T-cell (primary cell): ENCODE data around the gene BCAS3. TPM values are rescaled to one million over a fixed set of nuclear protein-coding genes. Genes with fewer than 3 reads are reported as not detected.

Experiments
- ATAC-seq, 4 experiments: fragments of 200-7000 bp in 3 of 4; fragments of 150-1000 bp in 1 of 4; cut with Tn5 transposase; replicated peaks in 1 of 4; 1 replicate in 3 of 4; 2 replicates in 1 of 4; pipeline ENCODE4 v1.10.0; 2021; ENCODE audit warnings: moderate library complexity in 3 of 4, mild to moderate bottlenecking in 2 of 4, moderate number of reproducible peaks in 1 of 4
- CTCF ChIA-PET, 2 donors: fragments of 300-600 bp; sonication (Branson Sonifier 250); formaldehyde crosslinking; loops; one replicate each; lab custom pipeline; 2022; ENCODE audit warnings: antibody characterized with exemption in 2 of 2; lab: Charles Lee
- POLR2A ChIA-PET, 2 donors: fragments of 300-600 bp; sonication (Branson Sonifier 250); formaldehyde crosslinking; loops; one replicate each; lab custom pipeline; 2022; ENCODE audit warnings: antibody characterized with exemption in 2 of 2; lab: Charles Lee
- DNase-seq, 35 experiments: peaks; one replicate each; pipeline versions ENCODE4 v3.0.0 to v3.0.0-alpha.2; 2013 to 2023
- H3K27ac ChIP-seq: one replicate; pipeline ENCODE4 v1.5.1; 2013; ENCODE audit warnings: low read length
- H3K27me3 ChIP-seq, 2 experiments: replicated peaks in 1 of 2; 1 replicate in 1 of 2; 2 replicates in 1 of 2; pipeline versions ENCODE4 v1.6.1 to v1.7.0; 2013; ENCODE audit warnings: low read length in 1 of 2, mixed read lengths in 1 of 2; ENCODE audit not compliant: control insufficient read depth in 2 of 2, insufficient read depth in 2 of 2; ENCODE audit errors: extremely low read depth in 1 of 2
- H3K36me3 ChIP-seq, 2 donors: 1 replicate in 1 of 2; 2 replicates in 1 of 2; pipeline versions ENCODE4 v1.6.1 to v1.7.0; 2013; ENCODE audit warnings: low read length in 1 of 2; ENCODE audit not compliant: control insufficient read depth in 2 of 2, insufficient read depth in 1 of 2; ENCODE audit errors: extremely low read depth in 1 of 2
- H3K4me1 ChIP-seq, 2 experiments: 1 replicate in 1 of 2; 2 replicates in 1 of 2; pipeline versions ENCODE4 v1.6.1 to v1.7.0; 2013; ENCODE audit warnings: low read length in 2 of 2, mixed read lengths in 1 of 2; ENCODE audit not compliant: insufficient read depth in 2 of 2, control insufficient read depth in 1 of 2; ENCODE audit errors: extremely low read depth in 1 of 2
- H3K4me3 ChIP-seq, 2 donors: 1 replicate in 1 of 2; 2 replicates in 1 of 2; pipeline versions ENCODE4 v1.5.1 to v1.7.0; 2013; ENCODE audit warnings: mild to moderate bottlenecking in 2 of 2, low read length in 1 of 2, moderate library complexity in 1 of 2; ENCODE audit not compliant: control insufficient read depth in 1 of 2; ENCODE audit errors: extremely low read depth in 1 of 2
- H3K9me3 ChIP-seq: 2 replicates; pipeline ENCODE4 v1.7.0; 2013
- H3K27ac Mint-ChIP-seq, 2 donors: one replicate each; pipeline ENCODE4 v1.8.0; 2020 to 2021; ENCODE audit warnings: mild to moderate bottlenecking in 2 of 2, mixed read lengths in 2 of 2
- H3K27me3 Mint-ChIP-seq, 2 donors: one replicate each; pipeline ENCODE4 v1.8.0; 2021 to 2022; ENCODE audit warnings: mixed read lengths in 2 of 2
- H3K36me3 Mint-ChIP-seq: one replicate; pipeline ENCODE4 v1.8.0; 2021; ENCODE audit warnings: mixed read lengths
- H3K4me1 Mint-ChIP-seq, 3 donors: one replicate each; pipeline ENCODE4 v1.8.0; 2020 to 2022; ENCODE audit warnings: mixed read lengths in 3 of 3, mild to moderate bottlenecking in 1 of 3
- H3K4me3 Mint-ChIP-seq, 3 donors: one replicate each; pipeline ENCODE4 v1.8.0; 2020 to 2022; ENCODE audit warnings: mild to moderate bottlenecking in 3 of 3, mixed read lengths in 3 of 3, moderate library complexity in 3 of 3
- H3K9me3 Mint-ChIP-seq, 3 donors: one replicate each; pipeline ENCODE4 v1.8.0; 2020 to 2022; ENCODE audit warnings: mixed read lengths in 3 of 3
- WGBS: methylation state at CpG from one replicate; pipeline ENCODE4 v1.1.5; 2013; ENCODE audit warnings: missing lambda C conversion rate; ENCODE audit not compliant: insufficient coverage; 5-methylcytosine and 5-hydroxymethylcytosine counted together
- total RNA-seq, 35 experiments: library from RNA in 6 of 35; stranded (reverse) in 6 of 35; fragments of 120-200 nt in 1 of 35; gene quantifications; one replicate each; pipeline versions ENCODE4 v1.2.1 to v1.2.4 and lab custom pipeline; 2013 to 2026

BCAS3 gene
- total RNA-seq, 5 donors from 2014 or later (not counting 1 experiment from before 2014, with no cell fraction given) = 33.8 to 57.8 (median 38.1) TPM

DNA sequence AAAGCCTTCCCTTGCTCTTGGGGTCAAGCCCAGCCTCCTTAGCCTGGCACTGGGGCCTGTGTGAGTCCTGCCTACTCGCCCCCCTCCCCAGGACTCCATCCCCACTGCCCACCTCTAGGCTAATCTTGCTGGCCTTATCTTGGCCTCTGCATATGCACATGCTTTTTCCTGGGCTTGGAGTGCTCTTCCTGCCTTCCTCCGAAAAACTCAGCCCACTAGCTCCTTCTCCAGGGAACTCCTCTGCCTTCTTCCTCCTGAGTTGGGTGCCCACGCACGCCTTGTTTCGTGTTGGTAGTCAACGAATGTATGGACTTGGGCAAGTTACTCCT lies 738.5 kb downstream of the BCAS3 start:
- Mint-ChIP-seq H3K4me3 (no peak overlapping the region), H3K9me3 (no peaks in the 10 kb centered on the region), H3K36me3 (no peaks in the 10 kb centered on the region), H3K27ac (peak overlapping the region in 1 of 2 donors; percentile 59), H3K4me1 (peaks cover 0 to 6% (median 0%) of the 10 kb centered on the region in 3 donors), H3K27me3 (peaks cover 22 to 40% of the 10 kb centered on the region in 2 donors)
- no peaks in the 10 kb centered on the region for H3K9me3 ChIP-seq
- CTCF ChIA-PET = interaction anchor here in 1 of 2 donors (0.7 kb wide), 1 partner anchor 371 kb away, joined by 3 read pairs; no protein-coding TSS in a partner anchor
- H3K4me3 ChIP-seq = no peak overlapping the region
- peaks cover 0 to 28% of the 10 kb centered on the region in 2 experiments for H3K4me1 ChIP-seq
- no peak for ATAC-seq
- POLR2A ChIA-PET = no interaction called here
- DNase-seq = no peak
- WGBS = 93% methylated on average over 6 of the region's 6 CpGs
- no peak overlapping the region for H3K27ac ChIP-seq
- H3K36me3 ChIP-seq = no peaks in the 10 kb centered on the region
- peaks cover 3 to 63% of the 10 kb centered on the region in 2 experiments for H3K27me3 ChIP-seq

DNA sequence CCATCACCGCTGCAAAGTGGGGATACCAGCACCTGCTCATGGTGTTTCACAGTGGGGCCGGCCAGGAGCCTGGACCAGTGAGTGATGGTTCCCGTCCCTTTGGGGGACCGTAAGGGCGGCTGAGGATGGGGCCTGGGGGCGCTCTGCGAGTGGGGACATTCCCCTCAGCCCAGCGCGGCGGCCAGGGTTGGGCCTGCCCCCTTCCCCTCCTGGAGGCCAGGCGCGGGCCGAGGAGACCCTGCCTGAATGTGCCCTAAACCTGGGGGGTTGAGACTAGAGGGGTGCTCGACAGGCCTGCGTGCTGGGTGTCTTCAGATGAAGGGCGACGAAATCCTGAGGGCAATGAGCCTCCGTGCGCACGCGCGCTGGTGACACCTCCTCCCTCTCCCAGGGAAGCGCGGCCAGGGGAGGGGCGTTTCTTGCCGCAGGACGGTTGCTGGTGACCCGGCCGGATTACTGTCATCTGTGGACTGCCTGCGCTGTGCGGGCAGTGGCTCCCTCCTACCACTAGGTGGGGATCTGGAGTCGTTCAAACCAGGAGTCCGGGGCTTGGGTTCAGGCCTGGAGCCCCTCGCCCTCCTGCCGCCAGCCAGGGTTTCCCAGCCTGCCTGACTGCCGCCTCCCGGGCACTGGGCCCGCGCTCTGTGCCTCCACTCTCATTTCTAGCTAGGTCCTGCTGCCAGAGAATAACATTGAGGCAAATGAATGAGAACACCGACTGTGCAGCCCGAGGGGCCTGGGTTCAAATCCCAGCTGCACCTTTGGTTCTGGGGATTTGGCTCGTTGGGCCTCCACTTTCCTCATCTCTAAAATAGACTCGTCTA lies 739.1 kb downstream of the BCAS3 start:
- no peak overlapping the region for H3K4me3 Mint-ChIP-seq
- no peaks in the 10 kb centered on the region for H3K9me3 ChIP-seq
- H3K36me3 ChIP-seq = no peaks in the 10 kb centered on the region
- peaks cover 3 to 61% of the 10 kb centered on the region in 2 experiments for H3K27me3 ChIP-seq
- no peak overlapping the region for H3K27ac Mint-ChIP-seq
- peaks cover 0 to 22% of the 10 kb centered on the region in 2 experiments for H3K4me1 ChIP-seq
- peak in 2 of 4 experiments; percentile 36 to 43 for ATAC-seq
- H3K27me3 Mint-ChIP-seq = peaks cover 28 to 46% of the 10 kb centered on the region in 2 donors
- CTCF ChIA-PET = interaction anchor here in 1 of 2 donors (0.5 kb wide), 1 partner anchor 445 kb away, joined by 8 read pairs; no protein-coding TSS in a partner anchor
- WGBS = 29% methylated on average over 30 of the region's 43 CpGs
- no peak overlapping the region for H3K27ac ChIP-seq
- DNase-seq = peak in 21 of 35 experiments; percentile 27 to 71 (median 42)
- POLR2A ChIA-PET = no interaction called here
- H3K36me3 Mint-ChIP-seq = no peaks in the 10 kb centered on the region
- H3K4me3 ChIP-seq = no peak overlapping the region
- peaks cover 0 to 6% (median 0%) of the 10 kb centered on the region in 3 donors for H3K4me1 Mint-ChIP-seq
- no peaks in the 10 kb centered on the region for H3K9me3 Mint-ChIP-seq

- peaks cover 0 to 4% (median 0%) of the 10 kb centered on the region in 3 donors for H3K4me1 Mint-ChIP-seq
- H3K4me3 Mint-ChIP-seq = no peak overlapping the region
- ATAC-seq (no peak), DNase-seq (no peak)
- Histone ChIP-seq H3K27me3 (peaks cover 6 to 46% of the 10 kb centered on the region in 2 experiments), H3K9me3 (no peaks in the 10 kb centered on the region), H3K27ac (no peak overlapping the region), H3K36me3 (no peaks in the 10 kb centered on the region), H3K4me3 (no peak overlapping the region), H3K4me1 (peaks cover 0 to 9% of the 10 kb centered on the region in 2 experiments)
- no peak overlapping the region for H3K27ac Mint-ChIP-seq
- ChIA-PET POLR2A (no interaction called here), CTCF (interaction anchor here in 1 of 2 donors (0.6 kb wide), 1 partner anchor 9 kb away, joined by 3 read pairs; no protein-coding TSS in a partner anchor)
- H3K9me3 Mint-ChIP-seq = no peaks in the 10 kb centered on the region
- 83% methylated on average over 2 of the region's 2 CpGs for WGBS
- H3K36me3 Mint-ChIP-seq = no peaks in the 10 kb centered on the region
- H3K27me3 Mint-ChIP-seq = peaks cover 43 to 57% of the 10 kb centered on the region in 2 donors
Observed at GRCh38 chr17:61418449-61418848, 740.8 kb downstream of the BCAS3 start.

- peaks cover 6 to 49% of the 10 kb centered on the region in 2 experiments for H3K27me3 ChIP-seq
- Mint-ChIP-seq H3K27me3 (peaks cover 44 to 65% of the 10 kb centered on the region in 2 donors), H3K36me3 (no peaks in the 10 kb centered on the region), H3K4me1 (peaks cover 0 to 4% (median 0%) of the 10 kb centered on the region in 3 donors), H3K9me3 (no peaks in the 10 kb centered on the region), H3K4me3 (no peak overlapping the region), H3K27ac (no peak overlapping the region)
- H3K9me3 ChIP-seq = no peaks in the 10 kb centered on the region
- H3K4me3 ChIP-seq = no peak overlapping the region
- H3K36me3 ChIP-seq = no peaks in the 10 kb centered on the region
- POLR2A ChIA-PET = interaction anchor here in 1 of 2 donors (0.6 kb wide), 1 partner anchor 647 kb away, joined by 3 read pairs; no protein-coding TSS in a partner anchor
- 80% methylated on average over 8 of the region's 8 CpGs for WGBS
- peaks cover 0 to 9% of the 10 kb centered on the region in 2 experiments for H3K4me1 ChIP-seq
- ATAC-seq = no peak
- CTCF ChIA-PET = interaction anchor here in 1 of 2 donors (0.7 kb wide), 1 partner anchor 37 kb away, joined by 3 read pairs; no protein-coding TSS in a partner anchor
- no peak overlapping the region for H3K27ac ChIP-seq
- DNase-seq = no peak
Observed at GRCh38 chr17:61419496-61420046, 741.9 kb downstream of the BCAS3 start.

DNA sequence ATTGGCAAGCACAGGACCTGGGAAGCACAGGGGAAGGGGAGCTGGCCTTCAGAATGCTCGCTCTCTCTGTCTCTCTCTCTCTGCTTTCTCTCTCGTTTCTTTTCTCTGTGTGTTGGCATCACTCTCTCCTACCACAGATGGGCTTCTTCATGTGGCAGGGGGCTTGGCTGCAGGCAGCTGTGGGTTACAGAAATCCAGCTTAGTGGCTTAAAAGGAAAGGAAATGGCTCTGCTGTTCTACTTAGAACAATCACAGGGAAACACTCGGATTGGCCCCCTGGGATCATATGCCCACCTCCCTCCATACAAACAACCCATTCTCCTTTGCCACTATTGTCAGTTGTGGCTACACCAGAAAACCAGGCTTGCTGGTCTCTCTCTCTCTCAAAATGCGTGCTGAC lies 742.4 kb downstream of the BCAS3 start:
- Histone ChIP-seq H3K27ac (no peak overlapping the region), H3K36me3 (no peaks in the 10 kb centered on the region), H3K4me3 (no peak overlapping the region), H3K27me3 (peaks cover 6 to 48% of the 10 kb centered on the region in 2 experiments), H3K9me3 (no peaks in the 10 kb centered on the region), H3K4me1 (peaks cover 0 to 9% of the 10 kb centered on the region in 2 experiments)
- Mint-ChIP-seq H3K9me3 (no peaks in the 10 kb centered on the region), H3K4me3 (no peak overlapping the region), H3K4me1 (peaks cover 0 to 4% (median 0%) of the 10 kb centered on the region in 3 donors), H3K27me3 (peaks cover 44 to 68% of the 10 kb centered on the region in 2 donors), H3K27ac (no peak overlapping the region), H3K36me3 (no peaks in the 10 kb centered on the region)
- WGBS = 50% methylated on average over 2 of the region's 4 CpGs
- DNase-seq = no peak
- CTCF ChIA-PET = interaction anchor here in 1 of 2 donors (0.7 kb wide), 3 partner anchors 21 to 452 kb away, joined by 3 to 4 read pairs (median 3); partner anchors contain the start of gene TBX2
- no peak for ATAC-seq
- POLR2A ChIA-PET = no interaction called here

GRCh38 chr17:61420745-61421398 lies 743.2 kb downstream of the BCAS3 start:
- 69% methylated on average over 2 of the region's 4 CpGs for WGBS
- no peak for DNase-seq

More at GRCh38 chr17:61420745-61421398, 743.2 kb downstream of the BCAS3 start:
- ChIA-PET CTCF (interaction anchor here in 1 of 2 donors (0.7 kb wide), 2 partner anchors 21 to 451 kb away, joined by 3 to 4 read pairs; partner anchors contain the start of gene TBX2), POLR2A (no interaction called here)
- peaks cover 0 to 9% of the 10 kb centered on the region in 2 experiments for H3K4me1 ChIP-seq
- no peak for ATAC-seq
- Mint-ChIP-seq H3K27ac (no peak overlapping the region), H3K4me1 (peaks cover 0 to 4% (median 0%) of the 10 kb centered on the region in 3 donors), H3K36me3 (no peaks in the 10 kb centered on the region), H3K9me3 (no peaks in the 10 kb centered on the region), H3K4me3 (no peak overlapping the region), H3K27me3 (peaks cover 49 to 72% of the 10 kb centered on the region in 2 donors)
- H3K9me3 ChIP-seq = no peaks in the 10 kb centered on the region
- no peak overlapping the region for H3K27ac ChIP-seq
- H3K36me3 ChIP-seq = no peaks in the 10 kb centered on the region
- no peak overlapping the region for H3K4me3 ChIP-seq
- peaks cover 6 to 49% of the 10 kb centered on the region in 2 experiments for H3K27me3 ChIP-seq
